GM21528 (cell line): ENCODE measurements around the gene EPS15.
"Not testable (repeated sequence)": the region's sequence is repeated elsewhere in the genome, so short reads cannot be mapped to it uniquely, and the experiment has no call there.

ENCODE experiments used
- ATAC-seq: cut with Tn5 transposase; IDR thresholded peaks from one replicate; pipeline ENCODE4 v1.9.1; 2021; ENCODE audit warnings: mild to moderate bottlenecking, moderate library complexity; ENCODE audit not compliant: unreplicated experiment, low FRiP score

The EPS15 gene

DNA sequence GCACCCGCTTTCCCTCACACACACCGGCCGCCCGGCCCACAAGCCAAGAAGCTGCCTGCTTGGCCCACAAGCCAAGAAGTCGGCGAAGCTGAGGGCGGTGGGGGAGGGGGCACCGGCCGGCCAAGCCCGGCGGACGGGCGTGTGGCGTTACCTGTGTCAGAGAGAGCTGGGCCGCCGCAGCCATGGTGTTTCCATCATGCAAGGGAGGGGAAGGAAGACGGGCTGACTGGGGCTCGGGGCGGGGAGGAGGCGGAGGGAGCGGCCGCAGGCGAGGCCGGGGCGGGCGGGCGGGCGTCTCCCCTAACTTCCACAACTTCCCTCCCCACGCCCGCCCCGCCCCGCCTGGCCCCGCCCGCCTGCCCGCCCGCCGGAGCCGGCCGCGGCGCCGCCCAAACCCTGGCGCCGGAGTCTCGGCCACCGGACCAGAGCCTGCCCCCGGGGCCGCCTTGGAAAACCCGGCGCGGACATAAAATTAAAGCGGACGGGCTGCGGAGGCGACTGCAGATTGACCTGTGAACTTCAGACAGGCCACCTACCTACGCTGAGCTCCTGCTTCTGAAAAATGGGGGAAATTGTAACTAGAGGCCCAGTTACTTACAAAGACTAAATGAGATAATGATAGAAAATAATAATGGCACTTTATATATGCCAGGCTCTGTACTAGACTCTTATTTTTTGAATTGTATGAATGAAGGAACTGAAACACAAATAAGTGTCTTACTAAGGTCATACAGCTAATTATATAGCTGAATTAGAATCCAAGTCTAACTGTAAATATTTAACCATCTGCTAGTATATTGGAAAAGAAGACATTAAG lies at the start of gene EPS15:
EPS15 (minus strand) TSS at position 219 of the 817 bp plus-strand sequence; CDS start at position 184, 35 bp downstream.
- ATAC-seq, result peak; percentile 57

- ATAC-seq, result no peak
Measured at GRCh38 chr1:51568231-51568935, 49.3 kb upstream of the EPS15 start.

DNA sequence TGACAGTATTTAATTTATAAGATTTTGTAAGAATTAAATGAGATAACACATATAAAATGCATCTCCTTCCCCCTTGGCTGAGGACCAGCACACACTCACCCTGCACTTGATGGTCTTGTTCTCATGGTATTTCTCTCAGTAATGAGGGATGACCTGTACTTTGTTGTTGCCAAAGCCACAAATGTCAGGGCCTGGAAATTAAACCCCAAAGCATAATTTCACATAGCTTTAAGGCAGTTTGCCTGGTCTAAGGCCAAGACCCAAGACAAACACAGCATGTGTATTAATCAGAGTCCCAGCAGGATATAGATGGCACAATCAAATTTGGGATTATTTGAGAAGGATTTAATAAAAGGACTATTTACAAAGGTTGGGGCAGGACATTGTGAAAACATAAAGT lies 48.6 kb upstream of the EPS15 start:
- no peak for ATAC-seq

DNA sequence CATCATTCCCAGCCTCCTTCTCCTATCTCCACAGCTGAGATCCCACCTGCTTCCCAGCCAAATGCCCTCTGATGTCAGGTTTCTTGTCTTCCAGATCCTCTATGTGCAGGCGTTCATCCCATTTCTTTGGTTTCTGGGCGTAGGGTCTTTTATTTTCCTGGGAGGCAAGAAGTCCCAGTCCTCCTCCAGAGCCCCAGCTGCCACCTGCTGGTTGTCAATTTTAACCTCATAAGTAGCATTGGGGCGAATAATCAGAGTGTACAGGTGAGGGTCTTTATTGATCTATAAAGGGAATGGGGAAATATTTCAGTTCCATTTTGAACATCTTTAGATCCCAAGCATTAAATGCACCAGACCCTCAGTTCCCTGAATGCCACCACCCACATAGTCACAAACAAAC lies 47.2 kb upstream of the EPS15 start:
- no peak for ATAC-seq

GRCh38 chr1:51565009-51565408 lies 45.9 kb upstream of the EPS15 start:
- no peak for ATAC-seq

DNA sequence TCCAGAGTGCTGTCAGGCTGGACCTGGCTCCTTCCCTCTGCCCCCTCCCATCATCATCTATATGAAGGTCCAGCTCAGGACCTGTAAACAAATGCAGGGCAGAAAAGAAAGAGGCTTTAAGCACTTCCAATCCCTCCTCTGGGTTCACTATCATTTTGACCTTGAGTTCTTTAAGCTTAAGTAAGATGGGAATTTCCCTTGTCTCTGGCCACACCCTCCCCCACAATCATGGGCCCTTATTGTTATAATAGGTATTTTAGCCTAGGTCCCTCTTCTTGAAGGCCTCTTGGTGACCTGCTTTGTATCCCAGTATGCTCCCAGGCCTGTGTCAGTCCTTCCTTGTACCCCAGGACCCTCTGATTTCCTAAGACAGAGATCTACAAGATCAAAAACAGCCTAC lies 45.1 kb upstream of the EPS15 start:
- no peak for ATAC-seq

- ATAC-seq, result no peak
Measured at GRCh38 chr1:51561702-51562101, 42.6 kb upstream of the EPS15 start.

GRCh38 chr1:51560895-51561294 lies 41.8 kb upstream of the EPS15 start:
- ATAC-seq, result not testable (repeated sequence)

DNA sequence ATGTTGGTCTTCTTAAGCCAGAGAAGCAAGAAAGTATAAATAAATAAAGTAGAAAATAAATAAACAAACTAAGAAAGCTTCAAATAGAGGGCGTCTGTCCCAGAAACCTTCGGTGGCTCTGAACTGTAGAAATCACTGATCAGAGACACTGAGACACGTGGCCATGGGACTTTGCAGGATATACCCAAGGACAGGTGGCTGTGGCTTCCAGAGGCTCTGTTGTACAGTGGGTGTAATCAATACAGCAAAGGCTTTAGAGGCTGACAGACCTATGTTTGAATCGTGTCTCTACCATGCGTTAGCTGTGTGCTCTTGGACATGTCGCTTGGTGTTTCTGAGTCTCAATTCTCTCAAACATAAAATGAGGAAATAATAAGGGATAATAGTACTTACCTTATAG lies 41.0 kb upstream of the EPS15 start:
- no peak for ATAC-seq

DNA sequence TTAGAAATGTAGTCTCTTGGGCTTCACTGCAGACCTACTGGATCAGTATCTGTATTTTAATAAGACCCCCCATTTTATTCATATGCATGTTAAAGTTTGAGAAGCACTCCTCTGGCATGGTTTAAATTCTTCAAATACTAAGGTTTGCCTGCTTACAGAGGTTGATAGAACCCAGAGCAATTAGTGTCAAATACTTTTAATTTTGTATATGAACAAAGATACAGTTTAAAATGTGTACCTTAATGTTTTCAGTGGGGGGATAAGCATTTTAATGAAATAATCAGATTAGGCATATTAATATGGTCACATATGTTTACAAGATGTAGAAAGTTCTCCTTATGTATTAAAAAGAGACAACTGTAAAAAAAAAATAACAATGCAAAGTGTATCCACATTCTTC lies 40.4 kb upstream of the EPS15 start:
- ATAC-seq, result no peak

DNA sequence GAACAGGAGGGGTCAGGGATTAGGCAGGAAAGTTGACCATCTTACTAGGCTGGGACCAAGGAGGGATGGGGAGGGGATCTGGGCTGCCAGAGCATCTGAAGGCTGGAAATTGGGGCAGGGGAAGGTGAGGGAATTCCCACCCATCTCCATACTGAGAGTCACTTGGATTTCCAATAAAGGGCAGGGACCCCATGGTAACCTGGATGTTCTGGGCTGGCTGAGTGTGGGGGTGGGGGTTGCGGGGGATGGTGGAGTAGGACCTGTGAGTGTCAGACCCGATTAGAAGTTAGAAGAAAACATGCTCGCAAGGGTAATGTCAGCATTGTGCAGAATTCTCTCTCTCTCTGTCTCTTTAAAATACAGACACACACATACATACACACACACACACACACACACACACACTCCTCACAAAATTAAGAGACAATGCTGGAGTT lies 40.0 kb upstream of the EPS15 start:
- no peak for ATAC-seq

- ATAC-seq, result no peak
Measured at GRCh38 chr1:51558375-51558924, 39.4 kb upstream of the EPS15 start.

GRCh38 chr1:51557168-51557567 lies 38.1 kb upstream of the EPS15 start:
- ATAC-seq, result no peak

- no peak for ATAC-seq
Measured at GRCh38 chr1:51555866-51556619, 37.0 kb upstream of the EPS15 start.

DNA sequence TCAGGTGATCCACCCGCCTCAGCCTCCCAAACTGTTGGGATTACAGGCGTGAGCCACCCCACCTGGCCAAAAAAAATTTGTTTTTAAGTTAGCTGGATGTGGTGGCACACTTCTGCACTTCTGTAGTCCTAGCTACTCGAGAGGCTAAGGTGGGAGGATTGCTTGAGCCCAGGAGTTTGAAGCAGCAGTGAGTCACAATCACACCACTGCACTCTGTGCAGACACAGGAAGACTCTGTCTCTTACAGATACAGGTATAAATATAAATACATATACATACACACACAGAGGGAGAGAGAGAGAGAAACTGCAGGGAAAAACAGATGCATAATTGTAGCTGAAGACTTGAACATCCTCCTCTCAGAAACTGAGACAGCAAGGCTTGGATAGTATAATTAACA lies 34.8 kb upstream of the EPS15 start:
- ATAC-seq, result no peak

- ATAC-seq, result no peak
Measured at GRCh38 chr1:51552929-51553807, 34.1 kb upstream of the EPS15 start.

DNA sequence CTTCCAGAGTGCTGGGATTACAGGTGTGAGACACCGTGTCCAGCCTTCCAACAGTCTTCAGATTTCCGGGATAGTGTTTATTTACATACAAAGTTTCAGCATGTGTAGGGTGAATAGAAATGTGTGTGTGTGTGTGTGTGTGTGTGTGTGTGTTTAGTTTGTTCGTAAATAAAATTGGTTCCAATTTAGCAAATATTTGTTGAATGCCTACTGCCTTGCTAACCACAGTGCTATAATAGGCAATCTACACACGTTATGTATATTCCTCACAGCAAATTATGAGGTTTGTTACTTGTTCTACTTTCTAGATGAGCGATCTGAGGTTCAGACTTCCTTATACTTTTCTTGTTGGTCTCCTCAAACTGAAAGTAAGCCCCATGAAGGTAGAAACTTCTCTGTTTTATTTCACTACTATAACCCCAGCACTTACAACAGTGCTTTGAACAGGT lies 32.8 kb upstream of the EPS15 start:
- ATAC-seq, result no peak

GRCh38 chr1:51551081-51551480 lies 32.0 kb upstream of the EPS15 start:
- ATAC-seq, result no peak

GRCh38 chr1:51549901-51550300 lies 30.8 kb upstream of the EPS15 start:
- no peak for ATAC-seq
